ENCODE measurements around the gene ARHGAP42.

ARHGAP42 gene

GRCh38 chr11:100759106-100759505 is 72.0 kb downstream of the ARHGAP42 start:
- DNase-seq (ENCODE audit: low read depth): no peak

- no peak for DNase-seq (ENCODE audit: low read depth)
These were observed 72.8 kb downstream of the ARHGAP42 start for GRCh38 chr11:100759856-100760255.

- DNase-seq (ENCODE audit: low read depth): no peak
These were observed 73.7 kb downstream of the ARHGAP42 start for GRCh38 chr11:100760744-100761143.

DNA sequence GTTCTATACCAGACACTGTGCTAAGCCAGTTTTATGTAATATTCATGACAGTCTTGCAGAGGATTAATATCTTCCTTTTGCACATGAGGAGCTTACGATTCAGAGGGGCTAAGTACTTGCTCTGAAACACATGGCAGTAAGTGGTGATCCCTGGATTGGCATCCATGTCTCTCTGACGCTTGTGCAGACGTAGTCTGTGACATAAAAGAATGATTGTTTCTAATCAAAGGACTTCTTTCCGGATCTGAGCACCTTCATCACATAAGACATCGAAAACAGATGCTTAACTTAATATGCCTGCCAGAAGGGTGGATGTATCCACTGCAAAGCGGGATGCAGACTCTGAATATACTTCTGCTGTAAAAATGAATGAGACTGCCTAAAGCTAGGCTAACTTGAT is 74.8 kb downstream of the ARHGAP42 start:
- DNase-seq (ENCODE audit: low read depth): no peak

DNA sequence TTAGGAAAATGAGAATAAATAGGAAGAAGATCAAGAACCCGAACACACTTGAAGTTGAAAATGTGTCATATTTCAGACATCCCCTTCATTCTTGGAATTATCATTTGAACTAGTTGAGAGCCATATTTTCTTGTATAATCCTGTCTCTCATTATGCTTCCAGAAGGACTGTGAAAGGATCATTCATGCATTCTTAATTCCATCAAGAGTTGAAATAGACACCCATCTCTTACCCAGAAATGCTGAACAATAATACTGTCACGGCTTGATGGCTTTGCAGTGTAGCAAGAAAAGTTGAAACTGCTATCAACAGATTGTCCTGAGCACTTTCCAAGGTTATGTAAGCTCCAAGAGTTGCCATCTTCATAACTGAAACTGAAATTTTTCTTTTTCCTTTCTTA is 79.7 kb downstream of the ARHGAP42 start:
- DNase-seq (ENCODE audit: low read depth): no peak

DNA sequence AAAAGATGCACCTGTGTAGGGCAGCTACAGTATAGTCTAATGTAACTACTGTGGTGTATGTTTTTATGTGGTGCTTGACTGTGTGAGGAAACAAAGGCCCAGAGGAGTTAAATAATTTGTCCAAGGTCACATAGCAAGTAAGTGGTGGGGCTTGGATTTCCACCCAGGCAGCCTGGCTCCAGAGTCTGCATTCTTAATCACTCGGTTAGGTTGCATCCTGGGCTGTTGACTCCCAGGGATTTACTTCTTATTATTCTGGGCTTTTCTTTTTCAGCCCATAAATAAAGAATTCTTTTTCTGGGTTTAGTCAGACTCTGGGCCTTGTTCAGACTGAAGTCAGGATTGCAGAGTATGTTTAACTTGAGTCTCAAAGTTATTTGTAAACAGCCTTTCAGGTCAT is 82.1 kb downstream of the ARHGAP42 start:
- no peak for DNase-seq (ENCODE audit: low read depth)

GRCh38 chr11:100769617-100770016 is 82.5 kb downstream of the ARHGAP42 start:
- no peak for DNase-seq (ENCODE audit: low read depth)

DNA sequence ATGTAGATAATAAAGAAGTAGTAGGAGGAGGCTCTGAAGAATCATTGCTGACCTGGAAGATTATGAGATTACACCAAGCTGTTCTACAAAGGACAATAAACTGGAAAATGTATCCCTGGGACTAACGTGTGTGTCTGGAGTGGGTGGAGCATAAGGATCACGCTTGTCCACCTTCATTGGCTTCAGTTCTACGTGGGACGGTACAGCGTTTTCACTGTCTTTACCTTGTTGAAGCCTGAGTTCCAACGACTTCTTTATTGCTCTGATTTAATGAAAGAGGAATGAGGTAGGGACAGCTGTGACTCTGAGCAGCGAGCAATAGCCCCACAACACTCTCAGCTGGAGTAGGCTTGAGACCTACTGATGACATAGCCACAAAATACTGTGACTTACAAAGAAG is 87.0 kb downstream of the ARHGAP42 start:
- DNase-seq (ENCODE audit: low read depth): no peak

- DNase-seq (ENCODE audit: low read depth): no peak
These were observed 87.8 kb downstream of the ARHGAP42 start for GRCh38 chr11:100774859-100775258.

DNA sequence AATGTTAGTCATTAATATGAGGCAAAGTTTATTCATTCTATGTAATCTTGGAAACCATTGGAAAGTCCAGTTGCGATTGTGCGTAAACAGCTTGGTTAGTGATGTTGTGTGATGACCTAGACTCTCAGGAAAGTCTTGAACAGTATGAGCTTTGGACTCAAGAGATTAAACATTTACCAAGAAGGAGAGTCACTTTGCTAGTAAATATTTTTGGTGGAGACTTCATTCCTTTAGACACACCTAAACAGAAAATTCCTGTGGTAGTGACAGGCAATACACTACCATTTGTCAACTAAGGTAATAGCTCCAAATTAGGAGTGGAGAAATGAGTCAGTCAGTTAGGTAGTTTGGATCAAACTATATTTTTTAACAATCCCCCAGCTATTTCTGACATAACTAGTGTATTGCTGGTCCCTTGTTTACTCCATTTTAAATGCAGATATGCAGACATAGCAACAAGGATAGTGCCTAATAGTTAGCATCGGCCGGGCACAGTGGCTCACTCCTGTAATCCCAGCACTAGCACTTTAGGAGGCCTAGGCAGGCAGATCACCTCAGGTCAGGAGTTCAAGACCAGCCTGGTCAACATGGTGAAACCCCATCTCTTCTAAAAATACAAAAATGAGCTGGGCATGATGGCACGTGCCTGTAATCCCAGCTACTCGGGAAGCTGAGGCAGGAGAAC is 89.3 kb downstream of the ARHGAP42 start:
- DNase-seq (ENCODE audit: low read depth): no peak

DNA sequence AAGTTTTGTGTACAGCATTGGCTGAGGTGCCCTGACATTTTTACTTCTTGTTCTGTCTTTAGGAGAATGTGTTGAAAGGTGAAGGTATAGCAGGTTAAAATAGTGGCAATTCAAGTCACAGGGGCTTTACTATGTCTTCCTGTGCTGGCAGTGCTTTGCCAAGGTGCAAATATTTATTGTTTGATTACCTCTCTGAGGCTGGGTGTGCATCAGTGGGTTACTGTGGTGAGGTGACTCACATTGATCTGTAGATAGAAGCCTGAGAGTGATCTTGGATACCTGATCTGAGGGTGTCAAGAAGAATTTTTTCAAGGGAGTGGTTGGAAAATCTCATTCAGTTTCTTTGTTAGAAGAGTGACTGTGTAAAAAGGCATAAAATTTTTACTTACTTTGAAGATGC is 90.0 kb downstream of the ARHGAP42 start:
- DNase-seq (ENCODE audit: low read depth): no peak

DNA sequence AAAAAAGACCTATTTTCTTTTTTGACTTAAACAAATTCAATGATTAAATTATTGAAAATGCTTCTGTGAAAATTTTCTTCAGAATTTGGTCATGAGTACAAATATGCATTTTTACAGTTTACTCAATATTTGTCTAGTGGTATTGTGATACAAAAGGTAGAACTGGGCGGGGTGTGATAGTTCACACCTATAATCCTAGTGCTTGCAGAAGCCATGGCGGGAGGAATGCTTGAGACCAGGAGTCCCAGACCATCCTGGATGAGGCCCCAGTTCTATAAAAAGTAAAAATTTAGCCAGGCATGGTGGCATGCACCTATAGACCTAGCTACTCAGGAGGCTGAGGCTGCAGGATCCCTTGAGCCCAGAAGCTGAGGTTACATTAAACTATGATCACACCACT is 90.6 kb downstream of the ARHGAP42 start:
- no peak for DNase-seq (ENCODE audit: low read depth)

- DNase-seq (ENCODE audit: low read depth): no peak
These were observed 91.2 kb downstream of the ARHGAP42 start for GRCh38 chr11:100778166-100778785.

DNA sequence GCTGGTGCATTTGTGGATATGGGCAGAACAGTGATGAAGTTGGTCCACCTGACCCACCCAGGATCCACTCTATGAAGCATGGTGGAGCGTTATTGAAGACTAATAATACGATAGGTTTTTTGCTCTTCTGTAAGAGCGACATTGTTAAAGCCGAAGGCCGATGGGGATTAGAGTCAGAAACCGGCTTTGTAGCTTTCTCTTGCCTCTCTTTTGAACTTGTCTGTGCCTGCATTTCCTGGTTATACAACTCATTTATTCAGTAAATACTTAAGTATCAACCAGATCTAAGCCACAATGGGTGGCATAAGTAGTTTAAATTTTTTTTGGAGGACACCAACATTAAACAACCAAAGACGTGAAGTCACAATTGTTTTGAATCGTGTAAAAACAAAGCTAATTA is 93.4 kb downstream of the ARHGAP42 start:
- no peak for DNase-seq (ENCODE audit: low read depth)

DNA sequence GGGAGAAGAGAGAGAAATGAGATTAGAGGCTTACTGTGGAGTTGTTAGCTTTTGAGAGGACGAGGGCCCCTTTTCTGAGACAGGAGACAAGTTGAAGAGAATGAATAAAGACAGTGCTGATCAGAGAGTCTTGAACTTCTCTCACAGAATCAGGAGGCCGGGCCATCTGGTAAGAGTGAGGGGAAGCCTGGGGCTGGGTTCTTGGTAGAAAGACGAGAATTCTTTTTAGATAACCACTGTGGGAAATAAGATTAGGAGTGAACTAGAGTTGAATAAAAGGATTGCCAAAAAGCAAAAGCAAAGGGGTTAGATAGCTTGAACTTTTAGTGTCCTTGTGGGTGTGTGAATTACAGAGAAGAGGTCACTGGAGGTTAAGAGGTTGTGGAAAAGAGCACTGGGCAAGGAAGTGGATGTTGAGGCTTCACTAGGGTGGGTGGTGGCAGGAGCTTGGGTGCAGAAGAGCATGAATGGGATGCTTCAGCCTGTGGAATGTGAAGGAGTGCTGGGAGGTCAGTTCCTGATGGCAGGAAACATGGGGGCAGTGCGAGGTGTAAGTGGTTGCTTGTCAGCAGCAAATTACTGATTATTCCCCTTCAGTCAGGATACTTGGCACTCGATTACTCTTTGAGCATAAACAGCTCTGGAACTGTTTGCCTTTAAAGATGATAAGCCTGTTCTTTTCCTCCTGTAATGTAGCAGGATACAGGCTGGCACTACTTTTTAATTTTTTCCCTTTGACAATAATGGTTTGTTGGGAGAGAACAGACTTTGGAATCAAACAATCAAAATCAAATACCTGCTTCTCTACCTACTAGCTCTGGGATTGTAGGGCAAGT is 98.3 kb downstream of the ARHGAP42 start:
- DNase-seq (ENCODE audit: low read depth): no peak

DNA sequence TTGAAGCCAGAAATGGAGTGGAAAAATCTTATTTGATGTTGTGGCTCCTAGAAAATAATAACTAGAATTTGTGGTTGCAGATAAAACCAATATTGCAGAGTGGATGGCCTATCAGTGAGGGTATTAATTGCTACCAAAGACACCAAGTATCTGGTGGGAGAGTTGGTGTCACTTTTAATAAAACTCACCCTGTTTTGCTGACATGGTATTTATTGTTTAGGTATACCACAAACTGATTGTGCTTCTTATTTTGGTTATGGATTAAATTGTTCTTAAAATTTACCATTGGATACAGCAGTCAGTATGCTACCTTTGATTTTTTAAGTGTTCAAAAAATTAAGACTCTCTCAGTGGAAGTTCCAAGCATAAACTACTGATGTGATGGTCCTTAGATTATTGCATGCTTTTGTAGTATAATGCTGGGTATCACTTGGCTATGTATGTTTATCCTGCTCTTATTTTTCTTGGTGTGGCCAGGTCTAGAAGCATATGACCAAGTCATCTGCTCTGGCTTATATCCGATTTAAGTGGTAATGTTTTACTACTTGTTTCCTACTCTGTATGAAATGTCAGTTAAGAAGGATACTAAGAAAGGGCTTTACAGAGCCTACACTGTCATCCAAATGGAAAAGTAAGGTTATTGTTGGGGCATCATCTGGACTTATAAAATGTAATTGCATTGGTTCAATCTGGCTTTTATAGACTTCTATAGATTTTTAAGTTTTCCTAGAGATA is 101.6 kb downstream of the ARHGAP42 start:
- DNase-seq (ENCODE audit: low read depth): no peak

- no peak for DNase-seq (ENCODE audit: low read depth)
These were observed 102.4 kb downstream of the ARHGAP42 start for GRCh38 chr11:100789500-100789899.

DNA sequence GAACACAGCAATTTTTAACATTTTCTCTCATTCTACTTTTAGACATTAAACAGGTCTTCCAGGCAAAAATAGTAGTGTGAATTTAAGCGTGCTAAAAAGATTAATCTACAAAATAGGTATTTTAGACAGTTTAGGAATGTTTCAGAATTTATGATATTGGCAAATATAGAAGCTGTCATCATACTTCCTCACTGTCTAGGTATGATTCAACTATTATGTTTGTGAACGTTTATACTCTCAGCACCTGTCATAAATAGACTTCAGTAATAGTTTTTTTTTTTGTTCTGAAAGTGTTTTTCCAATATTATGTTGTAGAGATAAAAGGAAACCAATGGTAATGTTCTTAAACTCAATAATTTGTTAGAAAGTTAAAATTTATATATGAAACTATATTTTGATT is 103.0 kb downstream of the ARHGAP42 start:
- no peak for DNase-seq (ENCODE audit: low read depth)

DNA sequence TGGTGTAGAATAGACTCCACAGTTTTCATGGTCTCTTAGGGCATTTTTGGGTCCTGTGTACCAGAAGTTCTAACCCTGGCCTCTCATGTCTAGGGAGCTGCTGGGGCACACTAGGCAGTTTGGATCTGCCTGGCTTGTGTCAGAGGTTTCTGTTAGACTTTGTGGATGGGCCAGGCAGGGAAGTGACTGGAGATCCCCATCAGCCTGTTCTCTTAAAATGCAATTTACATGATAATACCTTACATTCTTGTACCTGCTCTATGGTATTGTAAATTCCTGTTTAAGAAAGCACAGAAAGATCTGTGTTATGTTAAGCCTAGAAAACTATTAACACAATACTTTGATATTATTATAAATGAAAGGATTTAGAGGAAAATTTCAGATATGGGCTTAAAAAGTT is 104.0 kb downstream of the ARHGAP42 start:
- no peak for DNase-seq (ENCODE audit: low read depth)

GRCh38 chr11:100791860-100792259 is 104.8 kb downstream of the ARHGAP42 start:
- DNase-seq (ENCODE audit: low read depth): peak; percentile 25

DNA sequence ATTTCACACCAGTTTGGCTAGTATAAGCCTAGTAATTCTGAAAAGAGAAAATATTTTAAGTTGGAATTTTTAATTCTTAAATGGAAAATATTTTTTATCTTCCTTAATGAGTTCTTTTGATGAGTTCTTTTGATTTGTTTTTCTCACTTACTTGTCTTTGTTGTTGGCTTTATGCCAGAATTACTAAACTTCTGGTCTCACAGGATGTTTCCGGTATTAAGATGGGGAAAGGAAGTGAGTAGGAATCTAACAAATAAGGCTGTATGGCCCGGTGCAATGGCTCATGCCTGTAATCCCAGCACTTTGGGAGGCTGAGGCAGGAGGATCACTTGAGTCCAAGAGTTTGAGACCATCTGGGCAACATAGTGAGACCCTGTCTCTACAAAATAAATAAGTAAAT is 106.4 kb downstream of the ARHGAP42 start:
- no peak for DNase-seq (ENCODE audit: low read depth)

DNA sequence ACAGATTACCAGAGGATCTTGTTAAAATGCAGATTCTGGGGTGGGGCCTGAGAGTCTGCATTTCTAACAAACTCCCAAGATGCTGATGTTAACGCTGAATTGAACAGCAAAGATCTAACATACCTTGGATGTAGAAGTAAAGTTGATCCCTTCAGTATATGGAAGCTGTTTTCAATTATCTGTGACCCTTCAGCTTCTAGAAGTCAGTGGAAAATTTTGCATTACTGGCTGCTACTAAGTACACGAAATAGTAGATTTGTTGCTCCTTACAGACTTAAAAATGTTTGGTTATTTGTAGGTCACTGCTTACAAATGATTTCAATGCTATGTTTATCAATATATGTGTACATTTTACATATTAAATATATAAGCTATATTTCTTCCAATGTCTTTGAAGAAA is 107.4 kb downstream of the ARHGAP42 start:
- no peak for DNase-seq (ENCODE audit: low read depth)

- no peak for DNase-seq (ENCODE audit: low read depth)
These were observed 112.4 kb downstream of the ARHGAP42 start for GRCh38 chr11:100799445-100799844.
